ENCODE results near the gene PRM1.

PRM1 gene

GRCh38 chr16:11271610-11272009 is 9.5 kb downstream of the PRM1 start:
- no peak for DNase-seq

DNA sequence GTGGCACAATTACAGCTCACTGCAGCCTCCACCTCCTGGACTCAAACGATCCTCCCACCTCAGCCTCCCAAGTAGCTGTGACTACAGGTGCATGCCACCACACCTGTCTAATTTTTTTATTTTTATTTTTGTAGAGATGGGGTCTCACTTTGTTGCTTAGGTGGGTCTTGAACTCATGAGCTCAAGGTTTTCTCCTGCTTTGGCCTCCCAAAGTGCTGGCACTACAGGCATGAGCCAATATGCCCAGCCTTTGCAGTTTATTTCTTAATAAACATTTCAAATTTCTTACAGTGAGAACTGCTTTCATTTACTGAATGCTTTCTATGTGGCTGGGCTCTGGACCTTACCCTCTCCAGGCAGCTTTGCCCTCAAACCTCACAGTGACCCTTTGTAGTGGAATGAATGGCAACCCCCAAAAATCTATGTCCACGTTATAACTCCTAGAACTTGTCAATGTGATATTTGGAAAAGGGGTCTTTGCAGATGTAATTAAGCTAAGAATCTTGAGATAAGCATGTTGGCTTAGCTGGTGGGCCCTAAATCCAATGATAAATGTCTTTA is 10.4 kb downstream of the PRM1 start:
- DNase-seq: no peak

DNA sequence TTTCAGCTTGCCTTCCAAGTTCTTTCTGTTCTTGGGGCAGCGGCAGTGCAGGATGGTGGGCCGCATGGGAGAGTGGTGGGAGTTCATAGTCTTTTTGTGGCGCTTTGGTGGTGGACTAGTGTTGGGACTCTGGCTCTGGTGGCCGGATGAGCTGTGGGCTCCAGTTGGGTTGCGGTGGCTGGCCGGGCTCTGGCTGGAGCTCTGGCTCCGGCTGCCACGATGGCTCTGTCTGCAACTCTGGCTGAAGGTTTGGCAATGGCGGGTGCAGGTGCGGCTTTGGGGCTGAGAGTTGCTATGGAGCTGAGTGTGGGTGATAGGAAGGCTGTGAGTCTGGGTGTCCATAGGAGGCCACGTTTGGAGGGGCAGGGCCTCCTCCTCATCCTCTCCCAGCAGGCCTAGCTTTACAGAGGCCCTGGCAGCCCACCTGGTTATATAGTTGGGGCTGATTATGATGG is 12.2 kb downstream of the PRM1 start, which contains the start of gene TNP2:
TNP2 (minus strand) TSS at position 405 of the 455 bp plus-strand sequence; CDS start at position 342, 63 bp downstream.
- no peak for DNase-seq

- DNase-seq: no peak
Observed at GRCh38 chr16:11265124-11265523, 16.0 kb downstream of the PRM1 start.

DNA sequence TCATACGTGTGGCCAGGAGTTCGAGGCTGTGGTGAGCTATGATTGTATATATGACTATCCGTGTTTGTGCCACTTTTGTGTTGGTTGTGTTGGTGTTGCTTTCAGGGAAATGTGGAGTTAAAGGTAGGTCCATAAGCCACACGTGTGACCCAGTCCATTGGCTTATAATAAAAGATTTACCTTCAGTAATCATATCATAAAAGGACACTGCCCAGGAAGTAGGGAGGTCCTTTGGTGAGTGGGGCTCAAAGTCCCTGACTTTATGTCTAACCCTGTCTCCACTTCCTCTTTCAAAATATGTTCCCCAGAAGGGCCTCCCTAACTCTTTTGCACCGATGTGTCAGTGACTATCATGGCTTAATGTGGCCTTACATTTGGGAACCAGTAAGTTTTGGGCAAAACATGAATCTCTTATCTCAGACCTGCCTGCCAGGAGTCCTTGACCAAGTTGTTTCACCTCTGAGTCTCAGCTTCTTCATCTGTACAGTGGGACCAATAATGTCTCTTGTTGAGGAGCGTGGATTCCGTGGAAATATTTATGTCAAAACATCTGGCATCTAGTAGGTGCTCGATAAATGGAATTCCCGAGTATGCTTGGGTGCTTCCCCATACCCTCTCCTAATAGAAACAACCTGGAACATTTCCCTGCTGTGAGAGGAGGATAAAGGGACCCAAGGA is 16.8 kb downstream of the PRM1 start:
- no peak for DNase-seq

DNA sequence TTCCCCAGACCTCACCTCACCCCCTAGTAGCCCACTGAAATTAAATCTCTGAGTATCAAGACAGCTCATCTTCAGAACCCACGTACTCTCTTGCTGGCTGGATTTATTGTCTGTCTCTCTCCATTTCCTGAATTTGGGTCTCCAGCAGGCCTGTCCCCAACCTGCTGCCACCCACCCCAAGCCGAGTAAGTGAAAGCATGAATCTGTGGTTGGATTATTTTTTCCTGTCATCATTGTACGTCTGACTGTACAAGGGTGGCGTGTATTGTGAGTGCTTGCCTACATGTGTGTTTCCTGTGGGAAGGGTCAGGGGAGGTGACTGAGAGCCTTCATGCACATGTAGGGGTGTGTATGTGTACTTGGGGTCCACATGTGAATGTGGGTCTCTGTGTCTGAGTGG is 17.4 kb downstream of the PRM1 start:
- no peak for DNase-seq

DNA sequence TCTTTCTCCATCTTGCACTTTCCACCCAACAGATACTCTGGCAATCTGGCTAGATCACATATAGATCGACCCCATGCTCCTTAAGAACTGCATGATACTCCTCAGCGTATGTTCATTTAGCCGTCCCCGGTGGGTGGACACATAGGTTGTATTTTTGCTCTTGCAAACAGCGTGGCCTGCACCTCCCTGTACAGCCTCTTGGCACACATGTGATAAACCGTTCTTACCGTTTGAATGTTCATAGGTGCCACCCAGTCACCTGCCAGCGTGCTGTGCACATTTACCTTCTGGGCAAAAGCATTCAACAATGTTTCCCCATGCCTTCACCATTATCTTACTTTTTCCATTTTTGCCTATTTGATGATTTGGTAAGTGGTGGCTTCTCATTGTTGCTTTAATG is 18.2 kb downstream of the PRM1 start:
- DNase-seq: no peak

- no peak for DNase-seq
Observed at GRCh38 chr16:11260596-11260966, 20.5 kb downstream of the PRM1 start.

DNA sequence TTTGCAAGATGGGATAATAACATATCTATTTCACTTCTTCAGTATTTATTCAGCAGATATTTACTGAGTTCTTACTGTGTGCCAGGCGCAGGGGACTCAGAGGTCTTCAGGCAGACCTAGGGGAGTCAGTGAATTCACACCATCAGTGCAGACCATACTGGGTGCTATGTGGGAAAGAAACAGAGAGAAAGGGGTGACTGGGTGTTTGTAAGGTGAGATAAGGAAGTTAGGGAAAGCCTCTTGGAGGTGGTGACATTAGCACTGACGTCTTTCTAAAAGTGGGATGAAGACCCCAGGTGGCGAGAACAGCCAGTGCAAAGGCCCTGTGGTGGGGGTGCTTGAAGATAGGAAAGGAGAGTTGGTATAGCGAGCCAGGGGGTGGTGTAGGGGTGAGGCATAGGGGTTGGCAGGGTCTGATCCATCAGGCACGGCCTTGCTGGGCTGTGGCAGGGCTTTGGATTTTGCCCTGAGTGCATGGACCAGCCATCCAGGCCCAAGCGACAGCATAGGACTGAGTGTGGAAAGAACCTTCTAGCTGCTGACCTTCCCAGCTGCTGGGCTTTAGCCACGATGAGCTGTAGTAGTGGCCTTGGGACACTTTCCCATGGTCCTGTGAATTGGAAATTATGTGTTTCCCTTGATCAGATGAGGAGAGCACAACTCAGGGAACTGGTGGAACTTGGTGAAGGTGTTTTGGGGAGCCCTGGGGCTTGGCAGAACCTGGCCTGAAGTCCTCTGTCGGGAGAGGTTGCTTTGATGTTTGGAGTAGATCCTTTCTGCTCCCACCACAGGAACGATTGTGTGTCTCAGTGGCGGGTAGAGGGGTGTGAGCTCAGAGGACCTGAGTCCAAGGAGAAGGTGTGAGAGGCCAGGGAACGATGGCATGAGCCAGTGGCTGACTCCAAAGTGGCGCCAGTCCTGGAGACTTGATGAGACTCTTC is 21.2 kb downstream of the PRM1 start:
- DNase-seq: no peak

GRCh38 chr16:11258553-11259492 is 22.3 kb downstream of the PRM1 start:
- no peak for DNase-seq

DNA sequence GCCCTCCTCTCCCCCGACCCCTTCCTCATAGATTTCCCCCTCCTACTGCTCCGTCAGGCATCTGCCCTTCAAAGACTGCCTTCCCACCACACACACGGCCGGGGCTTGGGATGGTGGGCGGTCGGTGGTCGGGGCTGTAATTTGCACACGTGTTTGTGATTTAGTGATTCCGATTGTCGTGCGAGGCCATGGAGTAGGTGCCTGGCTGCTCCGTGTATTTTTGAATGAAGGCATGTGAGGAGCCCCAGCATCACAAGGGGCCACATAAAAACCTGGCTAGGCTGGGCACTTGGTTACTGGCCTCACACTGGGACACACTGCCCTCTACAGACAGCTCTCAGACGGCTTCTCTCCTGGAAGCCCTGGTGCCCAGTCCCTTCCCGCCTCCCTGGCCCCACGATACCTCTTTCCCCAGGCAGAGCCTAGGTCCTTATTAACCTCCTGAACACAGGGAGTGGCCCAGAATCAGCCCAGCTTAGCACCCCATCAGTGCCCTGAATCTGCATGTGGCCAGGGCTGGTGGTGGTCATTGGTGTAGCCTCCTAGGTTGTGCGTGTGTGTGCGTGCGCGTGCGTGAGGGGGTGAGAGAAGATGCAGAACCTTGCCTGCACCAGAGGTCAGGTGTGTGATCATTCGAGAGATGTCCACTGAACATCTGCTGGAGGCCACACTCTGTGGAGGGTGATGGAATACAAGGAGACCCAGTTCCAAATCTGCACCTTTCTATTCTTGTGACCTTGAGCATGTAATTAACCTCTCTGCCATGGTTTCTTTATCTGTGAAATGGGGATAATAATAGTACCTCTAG is 23.8 kb downstream of the PRM1 start:
- peak; percentile 79 to 82 for DNase-seq

GRCh38 chr16:11256661-11257130 is 24.4 kb downstream of the PRM1 start:
- no peak for DNase-seq

DNA sequence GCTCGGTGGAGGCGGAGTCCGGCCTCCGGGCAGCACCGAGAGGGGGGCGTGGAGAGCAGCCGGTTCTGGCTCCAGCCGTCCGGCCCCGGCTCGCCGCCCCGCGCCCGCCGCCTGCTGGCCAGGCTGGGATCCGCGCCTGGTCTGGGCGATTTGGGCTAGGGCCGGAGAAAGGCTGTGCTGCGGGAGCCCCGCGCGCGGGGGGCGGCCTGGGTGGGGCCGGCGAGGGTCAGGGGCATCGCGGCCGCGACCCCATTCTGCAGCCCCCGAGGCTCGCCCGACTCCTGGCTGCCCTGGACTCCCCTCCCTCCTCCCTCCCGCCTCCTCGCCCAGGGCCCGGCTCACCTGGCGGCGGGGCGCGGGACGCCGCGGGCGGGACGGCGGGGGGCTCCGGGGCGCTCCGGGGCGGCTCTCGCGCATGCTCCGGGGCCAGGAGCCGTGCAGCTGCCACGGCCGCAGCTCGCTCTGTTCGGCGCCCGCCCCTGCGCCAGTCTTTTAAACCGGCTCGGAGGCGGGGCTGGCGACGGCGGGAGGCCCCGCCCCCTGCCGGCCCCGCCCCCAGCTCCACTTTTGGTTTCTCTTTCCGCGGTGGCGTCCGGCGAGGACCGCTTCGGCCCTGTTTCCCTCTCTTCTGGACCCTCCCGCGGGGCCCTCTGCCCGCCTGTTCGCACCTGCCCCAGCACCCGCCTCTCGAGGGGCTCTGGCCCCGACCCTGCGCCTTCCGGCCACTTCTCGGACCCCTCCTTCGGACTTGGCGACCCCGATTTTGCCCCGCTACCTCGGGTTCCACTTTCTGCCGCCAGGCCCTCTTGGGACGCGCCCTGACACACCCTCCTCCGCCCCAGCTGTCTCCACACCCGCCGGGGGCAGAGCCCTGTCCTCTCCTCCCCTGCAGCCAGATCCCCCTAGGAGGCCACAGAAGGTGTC is 25.1 kb downstream of the PRM1 start, which contains the start of gene SOCS1:
SOCS1 (minus strand) TSS at position 468 of the 924 bp plus-strand sequence. CDS start 726 bp downstream, outside the sequence.
- DNase-seq: peak; percentile 58 to 68

DNA sequence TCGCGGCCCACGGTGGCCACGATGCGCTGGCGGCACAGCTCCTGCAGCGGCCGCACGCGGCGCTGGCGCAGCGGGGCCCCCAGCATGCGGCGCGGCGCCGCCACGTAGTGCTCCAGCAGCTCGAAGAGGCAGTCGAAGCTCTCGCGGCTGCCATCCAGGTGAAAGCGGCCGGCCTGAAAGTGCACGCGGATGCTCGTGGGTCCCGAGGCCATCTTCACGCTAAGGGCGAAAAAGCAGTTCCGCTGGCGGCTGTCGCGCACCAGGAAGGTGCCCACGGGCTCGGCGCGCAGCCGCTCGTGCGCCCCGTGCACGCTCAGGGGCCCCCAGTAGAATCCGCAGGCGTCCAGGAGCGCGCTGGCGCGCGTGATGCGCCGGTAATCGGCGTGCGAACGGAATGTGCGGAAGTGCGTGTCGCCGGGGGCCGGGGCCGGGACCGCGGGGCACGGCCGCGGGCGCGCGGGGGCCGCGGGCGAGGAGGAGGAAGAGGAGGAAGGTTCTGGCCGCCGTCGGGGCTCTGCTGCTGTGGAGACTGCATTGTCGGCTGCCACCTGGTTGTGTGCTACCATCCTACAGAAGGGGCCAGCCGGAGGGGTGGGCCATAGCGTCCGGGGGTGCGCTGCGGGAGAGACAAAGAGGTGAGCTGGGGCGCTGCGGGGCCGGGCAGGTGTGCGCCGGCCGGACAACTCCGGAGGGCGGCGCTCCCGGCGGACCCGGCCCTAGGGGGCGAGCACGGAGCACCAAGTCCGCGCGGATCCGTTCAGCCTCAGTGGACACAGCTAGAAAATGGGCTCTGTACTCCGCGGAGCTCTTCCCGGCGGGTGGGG is 26.0 kb downstream of the PRM1 start:
- DNase-seq: peak; percentile 27 to 43

- DNase-seq: no peak
Observed at GRCh38 chr16:11253995-11254912, 26.9 kb downstream of the PRM1 start.

DNA sequence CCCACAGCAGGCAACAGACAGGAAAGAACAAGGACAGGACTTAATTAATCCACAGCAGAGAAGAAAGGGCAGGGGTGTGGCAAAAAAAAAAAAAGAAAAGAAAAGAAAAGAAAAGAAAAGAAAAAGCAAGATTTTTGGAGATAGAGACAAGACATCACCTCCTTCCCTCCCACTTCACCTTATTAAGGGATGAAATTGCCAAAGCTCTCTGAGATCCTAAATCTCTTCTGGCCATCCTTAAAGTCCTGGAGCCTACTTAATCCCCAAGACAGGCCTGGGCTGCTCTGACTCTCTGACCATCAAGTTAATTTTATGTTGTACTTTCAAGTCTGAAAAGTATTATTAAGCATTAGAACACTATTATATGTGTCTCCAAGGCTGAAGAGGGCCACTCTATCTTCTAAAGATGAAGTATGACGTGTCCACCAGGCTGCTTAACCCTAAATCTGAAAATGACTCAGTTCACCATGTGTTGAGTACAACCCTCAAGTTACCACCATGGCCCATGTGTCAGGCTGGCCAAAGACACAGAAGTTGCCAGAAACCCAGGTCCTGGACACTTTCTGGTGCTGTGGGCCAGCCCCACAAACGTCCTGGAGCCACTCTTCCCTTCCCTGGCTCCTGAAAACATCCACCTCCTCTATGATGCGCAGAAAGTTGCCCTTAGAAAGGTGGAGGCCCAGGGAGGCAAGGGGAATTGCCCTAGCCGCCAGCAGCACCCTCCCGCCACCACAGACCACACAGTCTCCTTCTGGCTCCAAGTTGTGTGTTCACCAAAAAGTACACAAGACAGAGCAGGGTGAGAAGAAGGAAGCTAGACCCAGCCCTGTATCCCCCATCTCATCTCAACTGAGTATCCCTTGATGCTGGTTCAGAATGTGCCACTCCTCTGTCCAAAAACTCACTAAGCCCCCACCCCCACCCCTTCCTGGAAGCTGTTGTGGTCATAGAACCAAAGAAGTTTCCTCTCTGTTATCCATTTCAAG is 27.8 kb downstream of the PRM1 start:
- DNase-seq: no peak

DNA sequence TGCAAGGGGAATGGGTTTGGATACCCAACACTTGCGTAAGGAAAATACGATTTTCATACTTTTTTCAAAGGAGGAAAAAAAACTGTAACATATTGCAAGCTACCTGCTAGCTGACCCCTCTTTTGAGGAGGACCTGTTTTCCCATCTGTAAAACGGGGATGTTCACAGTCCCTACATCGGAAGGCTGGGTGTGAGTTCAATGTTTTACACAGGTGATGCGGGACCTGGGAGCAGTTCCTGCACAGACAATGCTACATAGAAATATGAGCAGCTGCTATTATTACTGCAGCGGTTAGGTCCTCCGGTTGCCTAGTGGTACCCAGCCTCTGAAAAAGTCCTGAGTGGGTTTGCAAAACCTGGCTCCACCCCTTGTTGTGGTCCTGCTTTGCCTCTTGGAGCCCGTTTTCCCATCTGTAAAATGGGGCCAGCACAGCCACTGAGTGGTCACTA is 28.6 kb downstream of the PRM1 start:
- no peak for DNase-seq
